ENCODE data around the gene PTPN21.
A peak's percentile ranks its signal among the peaks of the same experiment; 100 is the strongest.

The PTPN21 gene

GRCh38 chr14:88542857-88543795, 11.7 kb downstream of the PTPN21 start:
- Histone ChIP-seq H2BK12ac (ENCODE audit: low read length) (no peak overlapping the region), H3K18ac (ENCODE audit: low read length) (no peak overlapping the region), H3K79me1 (ENCODE audit: low read length) (no peaks in the 10 kb centered on the region), H3K36me3 (ENCODE audit: control insufficient read depth in 1 of 2, insufficient read depth in 2 of 2, low read length in 2 of 2) (peaks cover 23 to 28% of the 10 kb centered on the region in 2 experiments), H3K4ac (ENCODE audit: low read depth, low read length) (no peak overlapping the region), H3K9ac (ENCODE audit: low read length) (no peak overlapping the region), H2AK5ac (ENCODE audit: low read length) (no peak overlapping the region), H3K23ac (ENCODE audit: low read length) (no peak overlapping the region), H3K4me2 (ENCODE audit: low read length) (no peak overlapping the region), H2BK5ac (ENCODE audit: low read depth, low read length, poor library complexity) (no peak overlapping the region), H2AFZ (ENCODE audit: insufficient read depth, low read length, poor library complexity) (no peak overlapping the region), H3K27ac (ENCODE audit: low read depth, low read length) (peak overlapping the region; percentile 19), H3K27me3 (ENCODE audit: insufficient read depth, low read length) (no peaks in the 10 kb centered on the region), H4K91ac (ENCODE audit: low read depth, low read length) (no peak overlapping the region), H3K4me3 (ENCODE audit: low read depth, low read length) (no peak overlapping the region), H2BK120ac (ENCODE audit: insufficient read depth, low read length, poor library complexity) (no peak overlapping the region), H3K14ac (ENCODE audit: low read length) (no peak overlapping the region), H3K4me1 (ENCODE audit: control insufficient read depth in 1 of 2, insufficient read depth in 2 of 2, low read length in 2 of 2) (peaks cover 0 to 1% of the 10 kb centered on the region in 2 experiments), H3K79me2 (ENCODE audit: control insufficient read depth, insufficient read depth, low read length, poor library complexity) (no peaks in the 10 kb centered on the region), H4K8ac (ENCODE audit: low read depth, low read length) (no peak overlapping the region), H4K12ac (ENCODE audit: low read depth, low read length) (no peak overlapping the region), H3K9me3 (ENCODE audit: insufficient read depth, low read depth, low read length) (no peaks in the 10 kb centered on the region)
- WGBS (ENCODE audit: extremely low coverage, insufficient coverage, insufficient read length), result no CpG with 5 or more reads among the region's 6 CpGs
- peak in 1 of 2 donors; percentile 67 for DNase-seq

DNA sequence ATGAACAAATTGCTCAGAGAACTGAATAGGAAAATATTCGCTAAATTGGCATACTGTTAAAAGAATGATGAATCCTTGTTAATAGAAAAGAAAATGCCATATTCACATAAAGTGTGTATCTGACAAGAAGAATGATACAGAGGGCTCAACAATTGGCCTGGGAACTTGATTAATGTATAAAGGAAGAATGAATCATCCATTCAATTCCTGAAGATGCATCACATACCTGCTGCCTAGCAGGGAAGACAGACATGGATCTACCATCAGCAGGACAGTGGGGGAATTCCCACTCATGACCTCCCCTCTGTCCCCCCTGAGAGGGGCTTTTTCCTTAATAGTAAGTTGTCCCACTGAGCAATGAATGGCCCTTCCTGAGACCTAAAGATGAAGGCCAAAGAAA, 13.5 kb downstream of the PTPN21 start:
- Histone ChIP-seq H3K79me1 (ENCODE audit: low read length) (no peaks in the 10 kb centered on the region), H3K4me3 (ENCODE audit: low read depth, low read length) (no peak overlapping the region), H3K9me3 (ENCODE audit: insufficient read depth, low read depth, low read length) (no peaks in the 10 kb centered on the region), H3K9ac (ENCODE audit: low read length) (no peak overlapping the region), H3K4me2 (ENCODE audit: low read length) (no peak overlapping the region), H4K8ac (ENCODE audit: low read depth, low read length) (no peak overlapping the region), H3K27ac (ENCODE audit: low read depth, low read length) (no peak overlapping the region), H3K79me2 (ENCODE audit: control insufficient read depth, insufficient read depth, low read length, poor library complexity) (no peaks in the 10 kb centered on the region), H4K12ac (ENCODE audit: low read depth, low read length) (no peak overlapping the region), H3K14ac (ENCODE audit: low read length) (no peak overlapping the region), H2AK5ac (ENCODE audit: low read length) (no peak overlapping the region), H3K4me1 (ENCODE audit: control insufficient read depth in 1 of 2, insufficient read depth in 2 of 2, low read length in 2 of 2) (peaks cover 0 to 1% of the 10 kb centered on the region in 2 experiments), H2BK5ac (ENCODE audit: low read depth, low read length, poor library complexity) (no peak overlapping the region), H2BK120ac (ENCODE audit: insufficient read depth, low read length, poor library complexity) (no peak overlapping the region), H3K27me3 (ENCODE audit: insufficient read depth, low read length) (no peaks in the 10 kb centered on the region), H2BK12ac (ENCODE audit: low read length) (no peak overlapping the region), H3K23ac (ENCODE audit: low read length) (no peak overlapping the region), H3K4ac (ENCODE audit: low read depth, low read length) (no peak overlapping the region), H3K36me3 (ENCODE audit: control insufficient read depth in 1 of 2, insufficient read depth in 2 of 2, low read length in 2 of 2) (peaks cover 19 to 20% of the 10 kb centered on the region in 2 experiments), H3K18ac (ENCODE audit: low read length) (no peak overlapping the region), H4K91ac (ENCODE audit: low read depth, low read length) (no peak overlapping the region), H2AFZ (ENCODE audit: insufficient read depth, low read length, poor library complexity) (no peak overlapping the region)
- no peak for DNase-seq
- no CpG with 5 or more reads among the region's 1 CpG for WGBS (ENCODE audit: extremely low coverage, insufficient coverage, insufficient read length)

GRCh38 chr14:88535813-88536212, 19.0 kb downstream of the PTPN21 start:
- no peaks in the 10 kb centered on the region for H3K27me3 ChIP-seq (ENCODE audit: insufficient read depth, low read length)
- no CpG with 5 or more reads among the region's 4 CpGs for WGBS (ENCODE audit: extremely low coverage, insufficient coverage, insufficient read length)
- no peak for DNase-seq
- no peak overlapping the region for H2BK12ac ChIP-seq (ENCODE audit: low read length)
- H4K8ac ChIP-seq (ENCODE audit: low read depth, low read length), result no peak overlapping the region
- H3K23ac ChIP-seq (ENCODE audit: low read length), result no peak overlapping the region
- no peak overlapping the region for H2BK120ac ChIP-seq (ENCODE audit: insufficient read depth, low read length, poor library complexity)
- H3K9me3 ChIP-seq (ENCODE audit: insufficient read depth, low read depth, low read length), result no peaks in the 10 kb centered on the region
- no peak overlapping the region for H3K9ac ChIP-seq (ENCODE audit: low read length)
- H3K14ac ChIP-seq (ENCODE audit: low read length), result no peak overlapping the region
- no peak overlapping the region for H3K18ac ChIP-seq (ENCODE audit: low read length)
- H3K4me2 ChIP-seq (ENCODE audit: low read length), result no peak overlapping the region
- no peaks in the 10 kb centered on the region for H3K79me1 ChIP-seq (ENCODE audit: low read length)
- H2AFZ ChIP-seq (ENCODE audit: insufficient read depth, low read length, poor library complexity), result no peak overlapping the region
- no peak overlapping the region for H3K4ac ChIP-seq (ENCODE audit: low read depth, low read length)
- H3K36me3 ChIP-seq (ENCODE audit: control insufficient read depth in 1 of 2, insufficient read depth in 2 of 2, low read length in 2 of 2), result peaks cover 12 to 31% of the 10 kb centered on the region in 2 experiments
- H3K27ac ChIP-seq (ENCODE audit: low read depth, low read length), result no peak overlapping the region
- H4K12ac ChIP-seq (ENCODE audit: low read depth, low read length), result no peak overlapping the region
- no peak overlapping the region for H3K4me3 ChIP-seq (ENCODE audit: low read depth, low read length)
- no peak overlapping the region for H2AK5ac ChIP-seq (ENCODE audit: low read length)
- no peaks in the 10 kb centered on the region for H3K79me2 ChIP-seq (ENCODE audit: control insufficient read depth, insufficient read depth, low read length, poor library complexity)
- no peak overlapping the region for H2BK5ac ChIP-seq (ENCODE audit: low read depth, low read length, poor library complexity)
- no peaks in the 10 kb centered on the region for H3K4me1 ChIP-seq (ENCODE audit: control insufficient read depth in 1 of 2, insufficient read depth in 2 of 2, low read length in 2 of 2)
- H4K91ac ChIP-seq (ENCODE audit: low read depth, low read length), result no peak overlapping the region

- no peaks in the 10 kb centered on the region for H3K79me2 ChIP-seq (ENCODE audit: control insufficient read depth, insufficient read depth, low read length, poor library complexity)
- no peak overlapping the region for H3K4me2 ChIP-seq (ENCODE audit: low read length)
- H3K9me3 ChIP-seq (ENCODE audit: insufficient read depth, low read depth, low read length), result no peaks in the 10 kb centered on the region
- no peak overlapping the region for H2AK5ac ChIP-seq (ENCODE audit: low read length)
- no peak overlapping the region for H4K12ac ChIP-seq (ENCODE audit: low read depth, low read length)
- no peak overlapping the region for H3K4ac ChIP-seq (ENCODE audit: low read depth, low read length)
- no peaks in the 10 kb centered on the region for H3K27me3 ChIP-seq (ENCODE audit: insufficient read depth, low read length)
- H3K9ac ChIP-seq (ENCODE audit: low read length), result no peak overlapping the region
- WGBS (ENCODE audit: extremely low coverage, insufficient coverage, insufficient read length), result no CpG with 5 or more reads among the region's 4 CpGs
- no peak overlapping the region for H3K27ac ChIP-seq (ENCODE audit: low read depth, low read length)
- H4K8ac ChIP-seq (ENCODE audit: low read depth, low read length), result no peak overlapping the region
- no peak overlapping the region for H3K23ac ChIP-seq (ENCODE audit: low read length)
- no peak overlapping the region for H2AFZ ChIP-seq (ENCODE audit: insufficient read depth, low read length, poor library complexity)
- no peaks in the 10 kb centered on the region for H3K4me1 ChIP-seq (ENCODE audit: control insufficient read depth in 1 of 2, insufficient read depth in 2 of 2, low read length in 2 of 2)
- no peak overlapping the region for H3K14ac ChIP-seq (ENCODE audit: low read length)
- no peak overlapping the region for H2BK5ac ChIP-seq (ENCODE audit: low read depth, low read length, poor library complexity)
- H3K18ac ChIP-seq (ENCODE audit: low read length), result no peak overlapping the region
- no peak overlapping the region for H3K4me3 ChIP-seq (ENCODE audit: low read depth, low read length)
- no peaks in the 10 kb centered on the region for H3K79me1 ChIP-seq (ENCODE audit: low read length)
- DNase-seq, result peak; percentile 89 to 96
- H2BK120ac ChIP-seq (ENCODE audit: insufficient read depth, low read length, poor library complexity), result no peak overlapping the region
- H3K36me3 ChIP-seq (ENCODE audit: control insufficient read depth in 1 of 2, insufficient read depth in 2 of 2, low read length in 2 of 2), result peaks cover 12 to 26% of the 10 kb centered on the region in 2 experiments
- H4K91ac ChIP-seq (ENCODE audit: low read depth, low read length), result no peak overlapping the region
- no peak overlapping the region for H2BK12ac ChIP-seq (ENCODE audit: low read length)
Measured at GRCh38 chr14:88535149-88535548, 19.7 kb downstream of the PTPN21 start.

Measured in trophoblast cell (in vitro differentiated cells and primary cell).